Subcutaneous abdominal adipose tissue (tissue), 5 donors: ENCODE data around the gene DBNL.

Source experiments
- H3K27ac ChIP-seq: one replicate; pipeline ENCODE4 v1.7.0; 2013; ENCODE audit warnings: low read depth, mild to moderate bottlenecking, inconsistent platforms, low read length, moderate library complexity
- H3K27me3 ChIP-seq, 5 donors: one replicate each; pipeline ENCODE4 v1.7.0; 2013; ENCODE audit warnings: low read length in 5 of 5, inconsistent platforms in 1 of 5; ENCODE audit not compliant: control insufficient read depth in 5 of 5, insufficient read depth in 4 of 5
- H3K36me3 ChIP-seq, 5 donors: one replicate each; pipeline ENCODE4 v1.7.0; 2013; ENCODE audit warnings: low read length in 5 of 5; ENCODE audit not compliant: control insufficient read depth in 5 of 5, insufficient read depth in 5 of 5
- H3K4me1 ChIP-seq, 5 donors: one replicate each; pipeline ENCODE4 v1.7.0; 2013; ENCODE audit warnings: low read length in 5 of 5, mild to moderate bottlenecking in 3 of 5, moderate library complexity in 1 of 5; ENCODE audit not compliant: control insufficient read depth in 5 of 5, insufficient read depth in 5 of 5
- H3K4me3 ChIP-seq, 5 donors: one replicate each; pipeline ENCODE4 v1.7.0; 2013; ENCODE audit warnings: low read length in 5 of 5, low read depth in 1 of 5
- H3K9ac ChIP-seq, 5 donors: one replicate each; pipeline ENCODE4 v1.7.0; 2013; ENCODE audit warnings: low read length in 5 of 5, mild to moderate bottlenecking in 4 of 5, moderate library complexity in 3 of 5
- H3K9me3 ChIP-seq, 5 donors: one replicate each; pipeline ENCODE4 v1.7.0; 2013; ENCODE audit warnings: low read length in 5 of 5; ENCODE audit not compliant: control insufficient read depth in 5 of 5
- donor health status: healthy.
- donor health status: healthy.
- donor health status: healthy.
- donor health status: healthy.
- donor health status: healthy.

DBNL gene

DNA sequence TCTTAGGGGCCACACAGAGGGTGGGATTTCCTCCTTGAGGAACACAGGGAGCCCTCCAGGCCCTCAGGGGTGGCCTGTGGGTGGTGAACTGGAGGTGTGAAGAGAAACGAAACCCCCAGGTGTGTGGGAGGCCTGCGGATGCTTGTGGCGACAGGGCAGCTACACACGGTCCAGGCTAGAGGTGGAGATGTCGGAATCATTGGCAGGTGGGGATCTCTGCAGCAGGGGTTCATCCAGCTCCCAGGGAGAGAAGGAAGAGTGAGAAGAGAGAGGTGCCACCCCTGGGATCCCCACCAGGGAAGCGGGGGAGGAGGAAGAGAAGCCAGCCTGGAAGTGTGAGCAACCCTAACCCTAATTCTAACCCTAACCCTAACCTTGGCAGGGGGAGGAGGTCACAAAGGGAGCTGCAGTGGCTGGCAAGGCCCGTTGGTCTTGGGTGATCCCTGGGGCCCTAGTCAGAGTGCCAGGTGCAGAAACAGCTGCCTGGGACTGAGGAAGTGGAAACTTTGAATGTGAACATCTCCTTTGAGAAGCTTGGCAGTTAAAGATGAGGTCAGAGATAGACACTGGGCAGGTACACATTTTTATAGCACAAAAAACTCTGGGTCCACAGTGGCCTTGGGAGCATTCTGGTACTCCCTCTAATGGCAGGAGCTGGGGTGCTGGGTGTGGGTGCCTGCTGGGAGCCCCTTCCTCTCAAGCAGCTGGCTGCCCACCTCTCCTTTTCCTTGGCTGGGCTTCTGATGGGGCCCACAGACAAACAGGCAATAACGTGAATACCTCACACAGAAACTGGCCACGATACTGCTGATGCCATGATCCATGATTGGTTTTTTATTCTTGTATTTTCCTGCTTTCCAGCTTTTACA is 52.8 kb downstream of the DBNL start:
- no peaks in the 10 kb centered on the region for H3K36me3 ChIP-seq
- H3K27ac ChIP-seq = no peak overlapping the region
- H3K4me1 ChIP-seq = peaks cover 3 to 35% (median 28%) of the 10 kb centered on the region in 5 donors
- H3K27me3 ChIP-seq = no peaks in the 10 kb centered on the region
- no peak overlapping the region for H3K9ac ChIP-seq
- no peak overlapping the region for H3K4me3 ChIP-seq
- H3K9me3 ChIP-seq = peaks cover 0 to 3% (median 0%) of the 10 kb centered on the region in 5 donors

DNA sequence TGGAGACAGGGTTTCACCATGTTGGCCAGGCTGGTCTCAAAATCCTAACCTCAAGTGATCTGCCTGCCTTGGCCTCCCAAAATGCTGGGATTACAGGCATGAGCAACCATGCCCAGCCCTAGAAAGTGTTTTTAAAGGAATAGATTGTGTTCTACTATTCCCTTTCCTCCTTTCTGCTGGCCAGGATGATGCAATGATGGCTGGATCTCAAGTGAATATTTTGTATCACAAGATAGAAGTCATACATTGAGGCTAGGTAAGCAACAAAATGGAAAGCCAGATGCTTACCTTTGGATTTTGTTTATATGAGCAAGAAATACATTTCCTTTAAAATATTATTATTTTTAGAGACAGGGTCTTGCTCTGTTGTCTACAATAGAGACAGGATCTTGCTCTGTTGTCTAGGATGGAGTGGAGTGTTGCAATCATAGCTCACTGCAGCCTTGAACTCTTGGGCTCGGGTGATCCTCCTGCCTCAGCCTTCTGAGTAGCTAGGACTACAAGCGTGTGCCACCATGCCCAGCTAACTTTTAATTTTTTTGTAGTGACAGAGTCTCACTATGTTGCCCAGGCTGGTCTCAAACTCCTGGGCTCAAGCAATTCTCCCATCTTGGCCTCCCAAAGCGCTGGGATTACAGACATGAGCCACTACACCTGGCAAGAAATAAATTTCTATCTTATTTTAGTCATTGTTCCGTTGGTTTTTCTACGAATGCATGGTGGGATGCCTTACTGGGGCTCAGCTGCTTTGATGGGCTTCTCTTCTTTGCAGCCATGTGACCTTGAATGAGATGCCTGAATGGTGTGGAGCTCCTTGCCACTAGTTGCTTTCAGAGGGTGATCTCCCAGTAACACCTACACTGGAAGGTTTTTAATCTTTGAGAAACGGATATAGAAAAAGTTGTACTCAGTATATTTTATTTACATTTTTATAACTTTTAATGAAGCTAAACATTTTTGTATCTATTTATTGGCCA is 53.9 kb downstream of the DBNL start:
- Histone ChIP-seq H3K4me3 (no peak overlapping the region), H3K4me1 (peaks cover 6 to 44% (median 31%) of the 10 kb centered on the region in 5 donors), H3K27me3 (no peaks in the 10 kb centered on the region), H3K9ac (no peak overlapping the region), H3K36me3 (no peaks in the 10 kb centered on the region), H3K9me3 (peaks cover 0 to 3% (median 0%) of the 10 kb centered on the region in 5 donors), H3K27ac (no peak overlapping the region)

DNA sequence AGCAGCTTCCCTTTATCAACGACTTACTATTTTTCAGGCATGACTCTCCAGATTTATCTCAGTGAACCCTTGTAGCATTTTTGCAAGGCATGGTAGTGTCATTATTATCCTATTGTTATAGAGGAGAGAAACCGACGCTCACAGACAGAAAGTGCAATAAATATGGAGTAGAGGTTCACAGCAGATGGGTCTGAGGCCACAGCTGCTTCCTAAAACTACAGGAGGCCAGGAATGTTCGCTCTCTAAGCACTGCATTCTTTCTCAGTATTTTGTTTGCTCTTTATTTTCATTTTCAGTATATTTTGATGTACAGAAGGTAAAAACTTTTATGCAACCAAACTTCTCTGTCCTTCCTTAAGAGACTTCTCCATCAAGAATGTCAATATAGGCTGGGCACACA is 55.2 kb downstream of the DBNL start:
- Histone ChIP-seq H3K4me3 (no peak overlapping the region), H3K9me3 (peaks cover 0 to 3% (median 0%) of the 10 kb centered on the region in 5 donors), H3K27me3 (no peaks in the 10 kb centered on the region), H3K9ac (no peak overlapping the region), H3K4me1 (peaks cover 4 to 44% (median 30%) of the 10 kb centered on the region in 5 donors), H3K36me3 (no peaks in the 10 kb centered on the region), H3K27ac (peak overlapping the region; percentile 69)

DNA sequence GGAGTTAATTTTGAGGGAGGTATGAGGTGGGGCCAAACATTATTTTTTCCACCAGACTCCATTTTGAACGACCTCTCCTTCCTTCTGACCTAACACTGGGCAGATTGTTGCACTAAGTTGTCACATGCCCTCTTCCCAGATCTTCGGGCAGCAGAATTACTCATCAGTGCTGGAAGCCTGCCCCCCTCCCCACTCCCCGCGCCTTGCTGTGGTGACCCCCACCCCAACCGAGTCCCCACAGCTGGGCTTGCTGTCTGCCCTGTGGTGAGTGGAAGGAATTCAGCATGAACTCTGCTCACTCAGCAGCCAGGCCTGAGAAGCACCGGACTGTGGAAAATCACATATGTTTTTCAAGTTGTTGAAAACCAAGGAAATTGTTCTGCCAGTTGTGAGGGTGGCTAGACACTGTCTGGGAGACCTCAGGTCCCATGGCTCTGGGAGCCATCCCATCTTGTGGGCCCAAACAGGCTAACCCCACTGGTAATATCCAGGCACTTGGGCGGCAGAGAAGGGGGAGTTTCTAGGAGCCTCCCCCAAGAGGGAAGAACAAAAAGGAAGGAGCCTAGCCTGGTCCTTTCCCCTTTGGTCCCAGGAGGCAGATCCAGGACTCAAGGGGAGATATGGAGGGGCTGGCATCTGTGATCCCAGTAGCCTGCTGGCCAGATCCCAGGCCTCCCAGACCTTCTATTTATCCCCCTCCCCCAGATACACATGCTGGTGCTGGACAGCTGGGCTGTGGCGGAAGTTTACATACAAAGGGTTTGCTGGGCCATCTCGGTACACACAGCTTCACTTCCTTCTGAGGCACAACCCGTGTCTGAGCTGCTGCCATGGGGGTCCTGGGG is 56.2 kb downstream of the DBNL start:
- Histone ChIP-seq H3K4me1 (peaks cover 9 to 44% (median 29%) of the 10 kb centered on the region in 5 donors), H3K4me3 (no peak overlapping the region), H3K9me3 (peaks cover 0 to 3% (median 0%) of the 10 kb centered on the region in 5 donors), H3K27me3 (peaks cover 0 to 3% (median 0%) of the 10 kb centered on the region in 5 donors), H3K36me3 (no peaks in the 10 kb centered on the region), H3K27ac (peak overlapping the region; percentile 69), H3K9ac (peak overlapping the region in 1 of 5 donors; percentile 11)

DNA sequence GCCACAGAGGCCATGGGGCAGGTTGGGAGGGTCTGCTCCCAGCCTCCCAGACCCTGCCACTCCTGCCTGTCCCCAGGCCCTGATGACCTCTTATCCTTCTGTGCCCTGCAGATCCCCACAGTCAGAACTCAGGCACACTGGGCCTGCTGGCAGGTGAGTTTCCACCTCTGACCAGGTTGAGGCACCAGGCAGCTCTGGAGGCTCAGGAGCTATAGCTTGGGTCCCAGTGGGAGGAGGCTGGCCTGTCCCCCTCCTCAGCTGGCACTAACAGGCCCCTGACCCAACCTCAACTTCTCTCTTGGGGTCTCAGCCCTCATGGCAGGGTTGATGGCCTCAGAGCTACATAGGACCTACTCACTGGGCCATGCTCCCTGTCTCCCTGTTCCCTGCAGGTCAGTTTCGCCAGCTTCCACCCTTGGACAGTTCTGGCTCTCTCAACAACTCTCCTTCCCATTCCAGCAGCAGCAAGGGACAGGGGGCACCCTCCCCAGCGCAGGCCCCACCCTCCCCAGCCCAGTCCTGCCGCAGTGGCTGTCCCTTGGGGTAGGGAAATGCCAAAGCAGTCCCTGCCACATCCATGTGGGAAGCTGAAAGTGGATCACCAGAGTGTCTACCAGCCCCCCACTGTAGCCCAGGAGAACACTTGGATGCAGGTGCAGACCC is 56.9 kb downstream of the DBNL start:
- Histone ChIP-seq H3K9me3 (peaks cover 0 to 2% (median 0%) of the 10 kb centered on the region in 5 donors), H3K9ac (peak overlapping the region in 1 of 5 donors; percentile 26), H3K36me3 (no peaks in the 10 kb centered on the region), H3K27ac (peak overlapping the region; percentile 69), H3K4me3 (no peak overlapping the region), H3K27me3 (peaks cover 0 to 3% (median 0%) of the 10 kb centered on the region in 5 donors), H3K4me1 (peaks cover 13 to 49% (median 35%) of the 10 kb centered on the region in 5 donors)

DNA sequence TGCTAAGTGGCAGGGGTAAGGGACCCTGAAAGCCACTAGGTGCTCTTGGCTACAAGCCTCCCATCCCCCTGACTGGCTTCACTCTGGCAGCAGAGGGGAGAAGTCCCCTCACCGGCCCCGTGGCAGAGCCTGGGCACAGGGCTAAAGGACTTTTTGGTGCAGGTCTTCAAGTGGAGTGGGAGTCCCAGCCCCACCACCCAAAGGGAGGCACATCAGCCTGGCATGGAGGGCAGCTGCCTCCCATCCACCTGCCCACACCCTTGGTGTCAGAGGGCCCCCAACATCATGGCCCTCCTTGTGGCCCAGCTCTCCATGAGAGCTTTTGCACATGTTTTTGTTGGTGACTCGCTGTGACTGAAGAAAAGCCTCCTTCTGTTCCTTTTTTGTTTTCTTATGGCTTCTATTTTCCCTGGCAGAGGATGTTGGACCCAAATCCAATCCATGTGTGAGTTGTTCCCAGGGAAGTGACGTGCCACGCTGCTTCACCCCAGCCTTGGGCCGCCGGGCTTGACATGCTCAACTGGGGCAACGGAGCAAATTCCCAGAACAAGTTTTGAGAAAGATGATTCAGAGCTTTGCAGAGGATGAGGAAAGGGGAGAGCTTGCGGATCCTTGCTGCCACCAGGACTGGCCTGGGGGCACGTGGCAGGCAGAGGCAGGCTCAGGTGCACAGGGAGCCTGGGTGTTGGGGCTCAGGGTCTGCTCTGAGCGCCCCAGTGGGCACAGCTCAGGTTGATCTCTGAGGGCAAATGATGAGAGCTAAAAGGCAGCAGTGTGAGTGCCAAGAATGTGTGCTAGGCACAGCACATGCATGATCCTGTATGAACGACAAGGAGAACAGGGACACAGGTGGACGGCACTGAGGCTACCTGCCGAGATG is 57.7 kb downstream of the DBNL start:
- no peak overlapping the region for H3K4me3 ChIP-seq
- peaks cover 13 to 54% (median 38%) of the 10 kb centered on the region in 5 donors for H3K4me1 ChIP-seq
- peak overlapping the region; percentile 61 for H3K27ac ChIP-seq
- peaks cover 0 to 3% (median 0%) of the 10 kb centered on the region in 5 donors for H3K36me3 ChIP-seq
- peaks cover 0 to 3% (median 0%) of the 10 kb centered on the region in 5 donors for H3K27me3 ChIP-seq
- H3K9me3 ChIP-seq = no peaks in the 10 kb centered on the region
- H3K9ac ChIP-seq = peak overlapping the region in 3 of 5 donors; percentile 6 to 26 (median 26)

DNA sequence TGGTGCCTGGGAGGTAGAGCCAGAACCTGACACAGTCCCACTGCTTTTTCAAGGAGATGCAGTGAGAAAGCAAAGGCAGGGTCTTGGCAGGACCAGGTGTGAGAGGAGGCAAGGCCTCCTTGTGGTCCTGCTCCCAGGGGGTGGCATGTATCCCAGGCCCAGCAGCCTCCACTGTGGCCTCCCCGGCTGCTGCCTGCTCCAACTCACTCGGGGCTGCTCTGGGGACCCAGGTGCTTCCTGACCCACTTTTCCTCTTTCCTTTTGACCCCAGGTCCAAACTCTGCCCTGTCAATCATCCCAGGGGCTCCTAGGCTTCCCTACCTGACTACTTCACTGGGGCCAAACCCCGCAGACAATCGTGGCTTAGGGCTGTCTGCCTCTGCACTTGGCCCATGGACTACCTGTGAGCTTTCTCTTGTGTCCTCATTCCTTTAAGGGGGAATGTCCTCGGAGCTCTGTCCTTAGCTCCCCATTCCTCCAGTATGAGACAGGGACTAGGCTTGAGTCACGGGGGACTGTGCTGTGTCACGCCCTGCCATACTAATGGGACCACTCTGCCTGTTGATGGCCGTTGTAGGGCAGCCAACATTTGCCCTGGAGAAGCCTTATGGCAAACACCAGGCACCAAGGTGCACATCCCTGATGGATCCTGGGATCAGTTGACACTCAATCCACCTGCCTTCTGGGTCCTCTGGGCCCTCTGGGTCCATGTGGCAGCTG is 58.5 kb downstream of the DBNL start:
- H3K9ac ChIP-seq = peak overlapping the region in 3 of 5 donors; percentile 6 to 47 (median 26)
- H3K9me3 ChIP-seq = no peaks in the 10 kb centered on the region
- H3K4me3 ChIP-seq = no peak overlapping the region
- H3K27ac ChIP-seq = peak overlapping the region; percentile 61
- H3K4me1 ChIP-seq = peaks cover 13 to 54% (median 38%) of the 10 kb centered on the region in 5 donors
- H3K27me3 ChIP-seq = peaks cover 0 to 3% (median 0%) of the 10 kb centered on the region in 5 donors
- peaks cover 0 to 7% (median 0%) of the 10 kb centered on the region in 5 donors for H3K36me3 ChIP-seq

DNA sequence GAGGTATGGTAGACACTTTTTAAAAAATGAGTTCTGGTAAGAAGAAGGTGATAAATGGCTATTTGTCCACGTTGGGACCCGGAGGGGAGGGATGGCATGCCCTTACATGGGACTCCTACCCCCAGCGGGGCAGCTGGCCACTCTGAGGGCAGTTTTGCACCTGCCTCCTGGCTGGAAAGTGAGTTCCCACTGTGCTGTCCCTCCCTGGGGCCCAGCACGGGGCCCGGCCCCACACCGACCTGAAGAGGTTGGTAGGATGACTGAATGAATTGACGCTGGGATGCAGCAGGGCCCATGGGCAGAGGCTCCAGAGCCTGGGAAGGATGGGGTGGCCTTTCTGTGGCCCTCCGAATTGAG is 59.0 kb downstream of the DBNL start:
- H3K9me3 ChIP-seq = no peaks in the 10 kb centered on the region
- H3K27me3 ChIP-seq = peaks cover 0 to 3% (median 0%) of the 10 kb centered on the region in 5 donors
- peak overlapping the region in 1 of 5 donors; percentile 47 for H3K9ac ChIP-seq
- peak overlapping the region in 1 of 5 donors; percentile 29 for H3K4me3 ChIP-seq
- peaks cover 0 to 12% (median 0%) of the 10 kb centered on the region in 5 donors for H3K36me3 ChIP-seq
- H3K27ac ChIP-seq = peak overlapping the region; percentile 61
- H3K4me1 ChIP-seq = peaks cover 13 to 54% (median 37%) of the 10 kb centered on the region in 5 donors
